LNCaP clone FGC (cell line): ENCODE results near the gene LMO7.

Experiments used
- DNase-seq: peaks from one replicate; pipeline ENCODE4 v3.0.0-alpha.2; 2011; ENCODE audit warnings: low read depth
- H3K4me3 ChIP-seq: 2 replicates; pipeline ENCODE4 v1.5.1; 2011; ENCODE audit warnings: mild to moderate bottlenecking, low read depth, low read length, control low read depth
- TF ChIP-seq, protein P1 (sequence below): IDR thresholded peaks from 2 replicates; pipeline ENCODE4 v1.5.1; 2012; ENCODE audit warnings: mild to moderate bottlenecking; ENCODE audit not compliant: control insufficient read depth, insufficient read depth; ENCODE audit errors: extremely low read depth

The LMO7 gene

DNA sequence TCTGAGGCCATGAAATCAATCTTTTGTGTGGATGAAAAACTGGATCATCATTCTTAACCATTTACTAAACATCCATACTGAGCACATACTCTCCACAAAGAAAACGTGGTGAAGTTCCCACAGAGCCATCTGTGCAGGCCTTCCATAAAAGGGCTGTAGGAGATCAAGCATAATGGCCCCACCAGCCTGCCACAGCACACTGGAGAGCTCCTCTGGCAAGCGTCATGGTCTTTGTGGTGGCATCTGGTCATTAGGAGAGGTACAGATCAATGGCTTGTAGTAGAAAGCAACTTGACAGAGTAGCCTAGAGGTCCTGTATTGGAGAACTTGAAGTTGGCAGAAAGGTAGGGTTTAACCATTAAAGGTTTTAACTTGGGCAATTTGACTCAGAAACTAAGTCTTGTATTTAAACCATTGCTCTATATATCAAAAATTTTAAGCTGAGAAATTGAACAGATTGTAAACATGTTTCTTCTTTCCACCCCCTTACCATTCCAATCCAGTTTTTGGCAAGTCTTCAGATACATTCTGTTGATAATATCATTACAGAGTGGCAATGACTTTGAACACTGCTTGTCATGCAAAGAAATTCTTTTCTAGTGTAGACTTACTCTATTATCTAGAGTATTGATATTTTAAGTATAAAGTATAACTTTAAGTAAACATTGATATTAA is 128.3 kb downstream of the LMO7 start:
- TF ChIP-seq, protein P1, sequence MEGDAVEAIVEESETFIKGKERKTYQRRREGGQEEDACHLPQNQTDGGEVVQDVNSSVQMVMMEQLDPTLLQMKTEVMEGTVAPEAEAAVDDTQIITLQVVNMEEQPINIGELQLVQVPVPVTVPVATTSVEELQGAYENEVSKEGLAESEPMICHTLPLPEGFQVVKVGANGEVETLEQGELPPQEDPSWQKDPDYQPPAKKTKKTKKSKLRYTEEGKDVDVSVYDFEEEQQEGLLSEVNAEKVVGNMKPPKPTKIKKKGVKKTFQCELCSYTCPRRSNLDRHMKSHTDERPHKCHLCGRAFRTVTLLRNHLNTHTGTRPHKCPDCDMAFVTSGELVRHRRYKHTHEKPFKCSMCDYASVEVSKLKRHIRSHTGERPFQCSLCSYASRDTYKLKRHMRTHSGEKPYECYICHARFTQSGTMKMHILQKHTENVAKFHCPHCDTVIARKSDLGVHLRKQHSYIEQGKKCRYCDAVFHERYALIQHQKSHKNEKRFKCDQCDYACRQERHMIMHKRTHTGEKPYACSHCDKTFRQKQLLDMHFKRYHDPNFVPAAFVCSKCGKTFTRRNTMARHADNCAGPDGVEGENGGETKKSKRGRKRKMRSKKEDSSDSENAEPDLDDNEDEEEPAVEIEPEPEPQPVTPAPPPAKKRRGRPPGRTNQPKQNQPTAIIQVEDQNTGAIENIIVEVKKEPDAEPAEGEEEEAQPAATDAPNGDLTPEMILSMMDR: no peak
- no peak overlapping the region for H3K4me3 ChIP-seq
- no peak for DNase-seq

DNA sequence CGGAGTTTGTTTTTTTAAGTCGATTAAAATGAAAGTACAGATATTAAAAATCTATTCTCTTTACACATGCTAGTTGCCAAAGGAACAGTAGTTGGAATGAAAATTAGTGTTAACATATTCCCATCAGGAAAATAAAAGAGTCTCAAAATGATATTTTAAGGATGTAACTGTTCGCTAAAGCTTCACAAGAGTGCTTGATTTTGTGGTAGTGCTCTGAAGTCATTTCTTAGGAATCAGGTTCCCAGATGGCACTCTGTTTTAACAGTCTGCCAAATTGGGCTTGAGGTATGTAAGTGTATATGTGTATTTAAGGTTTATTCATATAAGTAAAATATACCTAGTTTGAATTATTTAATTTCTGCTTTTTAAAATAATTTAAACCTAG is 128.8 kb downstream of the LMO7 start:
- H3K4me3 ChIP-seq: no peak overlapping the region
- DNase-seq: no peak
- TF ChIP-seq, protein P1: no peak

DNA sequence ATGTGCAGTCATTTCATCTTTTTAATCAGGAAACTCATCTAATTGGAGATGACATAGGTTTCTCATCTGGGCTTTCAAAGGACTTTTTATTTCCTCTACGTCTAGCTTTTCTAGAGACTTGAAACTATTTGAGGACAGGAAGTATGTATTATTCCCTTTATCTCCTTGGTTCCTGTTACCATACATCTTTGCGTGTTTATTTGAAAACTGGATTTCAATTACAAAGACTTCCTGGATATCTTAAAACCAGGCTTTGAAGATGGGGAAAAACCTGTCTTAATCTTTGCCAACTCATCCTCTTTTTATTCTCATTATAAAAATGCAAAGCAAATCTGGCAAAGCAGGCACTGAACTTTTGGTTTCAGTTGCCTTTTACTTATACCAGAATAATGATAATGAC is 130.5 kb downstream of the LMO7 start:
- DNase-seq: no peak
- TF ChIP-seq, protein P1: no peak
- H3K4me3 ChIP-seq: no peak overlapping the region

DNA sequence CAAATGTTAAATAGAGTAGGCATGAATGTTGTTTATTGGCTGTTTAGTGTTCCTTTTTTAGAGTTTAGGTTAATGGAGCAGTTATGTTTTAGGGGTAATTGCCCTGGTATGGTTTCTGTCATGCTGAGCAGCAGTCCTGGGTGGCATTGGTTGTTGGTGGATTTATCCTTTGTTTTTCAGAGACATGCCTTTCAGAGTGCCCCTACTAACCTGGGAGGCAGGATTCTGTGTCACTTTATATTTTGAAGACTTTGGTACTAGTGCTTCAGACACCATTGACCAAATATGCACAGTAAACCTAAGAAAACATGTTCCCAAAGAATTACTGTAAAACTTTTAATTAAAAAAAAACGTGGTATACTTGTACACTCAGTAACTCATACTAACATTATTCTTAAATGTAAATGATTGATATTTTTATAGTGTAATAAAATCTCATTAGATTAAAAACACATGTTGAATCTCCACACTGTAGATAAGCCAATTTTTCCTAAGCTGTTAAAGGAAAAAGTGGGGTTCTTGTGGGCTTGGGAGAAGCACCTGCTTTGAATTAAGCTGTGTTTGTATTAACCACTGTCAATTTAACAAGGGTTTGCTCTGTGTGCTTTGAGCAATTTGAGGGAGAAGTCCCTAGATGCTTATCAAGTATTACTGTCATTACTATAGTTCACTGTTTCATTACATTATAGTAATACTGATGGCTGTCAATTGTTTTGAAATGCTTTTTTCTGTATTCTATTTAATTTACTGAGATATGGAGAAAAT is 133.2 kb downstream of the LMO7 start:
- H3K4me3 ChIP-seq: no peak overlapping the region
- no peak for DNase-seq
- TF ChIP-seq, protein P1: no peak

DNA sequence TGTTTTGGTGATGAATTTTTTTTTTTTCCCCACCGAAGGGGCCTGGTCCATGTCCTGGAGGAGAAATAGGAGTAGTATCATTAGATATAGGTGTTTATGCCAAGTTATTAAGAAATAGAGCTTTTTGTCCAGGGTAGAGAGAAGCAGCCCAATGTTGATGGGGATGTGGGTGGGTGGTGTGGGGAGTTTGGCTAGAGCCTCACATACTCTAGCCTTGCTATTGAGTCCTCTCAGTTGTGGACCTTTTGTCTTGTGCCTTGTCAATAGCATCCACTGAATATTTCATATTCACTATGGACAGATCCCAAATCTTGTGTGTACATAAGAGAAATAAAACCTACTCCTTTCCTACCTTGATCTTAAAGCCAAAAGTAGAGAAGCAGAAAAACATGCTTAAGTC is 134.0 kb downstream of the LMO7 start:
- TF ChIP-seq, protein P1: no peak
- DNase-seq: no peak
- H3K4me3 ChIP-seq: no peak overlapping the region

DNA sequence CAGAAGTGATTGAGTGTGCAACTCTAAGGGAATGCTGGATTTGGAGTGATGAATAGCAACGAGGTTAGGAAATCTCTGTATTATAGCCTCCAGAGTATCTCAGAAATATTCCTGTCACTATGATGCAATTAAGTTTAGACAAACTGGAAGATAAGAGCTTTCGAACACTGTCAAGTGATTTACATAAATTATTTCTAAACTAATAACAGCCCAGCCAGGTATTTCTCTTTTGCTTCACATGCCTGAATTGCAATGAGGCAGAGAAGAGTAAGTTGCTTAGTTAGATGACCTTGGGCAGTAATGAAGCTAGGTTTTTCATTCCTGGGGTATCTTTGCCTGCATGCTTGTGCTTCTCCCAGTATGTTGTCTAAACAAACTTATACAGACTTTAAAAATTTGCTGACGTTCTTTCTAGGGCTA is 134.5 kb downstream of the LMO7 start:
- DNase-seq: no peak
- no peak overlapping the region for H3K4me3 ChIP-seq
- TF ChIP-seq, protein P1: no peak

DNA sequence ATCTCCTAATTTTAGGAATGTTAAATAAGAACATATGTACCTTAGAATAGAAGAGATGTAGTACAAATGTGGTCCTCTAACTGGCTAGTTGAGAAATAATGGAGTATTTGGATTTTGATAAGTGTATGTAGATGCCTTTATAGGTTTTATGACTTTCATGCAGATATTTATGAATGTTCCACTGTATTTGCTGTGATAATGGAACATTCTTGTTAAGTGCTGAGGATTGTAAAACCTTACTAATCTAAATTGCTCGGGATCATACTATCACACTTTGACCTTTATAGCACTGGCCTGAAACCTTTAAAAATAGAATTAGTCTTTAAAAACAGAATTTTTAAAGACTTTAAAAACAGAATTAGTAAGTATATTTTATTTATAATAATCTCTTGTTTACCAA is 135.1 kb downstream of the LMO7 start:
- H3K4me3 ChIP-seq: no peak overlapping the region
- TF ChIP-seq, protein P1: no peak
- DNase-seq: no peak
